NCI-H345 treated with DMSO at 0.1 percent for 48 hours (cell line): ENCODE results near the gene ZNF350.
"Not testable (repeated sequence)": the region's sequence is repeated elsewhere in the genome, so short reads cannot be mapped to it uniquely, and the experiment has no call there.

Source experiments
- DNase-seq: peaks from one replicate; lab custom pipeline; 2025; ENCODE audit not compliant: unreplicated experiment; lab: John Stamatoyannopoulos, UW

Gene ZNF350

GRCh38 chr19:51975787-51976186, 10.9 kb downstream of the ZNF350 start:
- DNase-seq, result not testable (repeated sequence)

- no peak for DNase-seq
These were observed 15.0 kb downstream of the ZNF350 start for GRCh38 chr19:51971624-51972023.

GRCh38 chr19:51970718-51971117, 15.9 kb downstream of the ZNF350 start:
- no peak for DNase-seq

- DNase-seq, result no peak
These were observed 21.1 kb downstream of the ZNF350 start for GRCh38 chr19:51965583-51965982.

GRCh38 chr19:51960621-51961233, 25.9 kb downstream of the ZNF350 start:
- DNase-seq, result not testable (repeated sequence)

- DNase-seq, result no peak
These were observed 26.8 kb downstream of the ZNF350 start for GRCh38 chr19:51959791-51960190.

- DNase-seq, result not testable (repeated sequence)
These were observed 28.8 kb downstream of the ZNF350 start for GRCh38 chr19:51957846-51958245.

- no peak for DNase-seq
These were observed 37.7 kb downstream of the ZNF350 start for GRCh38 chr19:51948975-51949374.

- DNase-seq, result no peak
These were observed 40.0 kb downstream of the ZNF350 start for GRCh38 chr19:51946602-51947001.

- no peak for DNase-seq
These were observed 41.7 kb downstream of the ZNF350 start for GRCh38 chr19:51944798-51945552.

- DNase-seq, result no peak
These were observed 47.7 kb downstream of the ZNF350 start for GRCh38 chr19:51938936-51939335.

GRCh38 chr19:51931921-51932320, 54.7 kb downstream of the ZNF350 start:
- DNase-seq, result no peak

- no peak for DNase-seq
These were observed 58.8 kb downstream of the ZNF350 start for GRCh38 chr19:51927859-51928258.

- DNase-seq, result peak; percentile 83
These were observed 59.6 kb downstream of the ZNF350 start, which contains the start of gene ZNF613 for GRCh38 chr19:51926784-51927741. TSS of gene ZNF613 (plus strand) at chr19:51927472. CDS start at chr19:51936221, 8,749 bp downstream.

- no peak for DNase-seq
These were observed 60.2 kb downstream of the ZNF350 start for GRCh38 chr19:51926426-51926783.

- no peak for DNase-seq
These were observed 64.7 kb downstream of the ZNF350 start for GRCh38 chr19:51921949-51922348.

GRCh38 chr19:51919606-51920005, 67.0 kb downstream of the ZNF350 start:
- DNase-seq, result no peak

GRCh38 chr19:51916167-51916566, 70.5 kb downstream of the ZNF350 start:
- no peak for DNase-seq

- DNase-seq, result no peak
These were observed 71.2 kb downstream of the ZNF350 start for GRCh38 chr19:51915324-51915867.
